CD14-positive monocyte (primary cell): ENCODE results near the gene REXO4. TPM values are rescaled to one million over a fixed set of nuclear protein-coding genes. Genes with fewer than 3 reads are reported as not detected.

Experiments
- DNase-seq, 3 donors: peaks; one replicate each; pipeline ENCODE4 v3.0.0-alpha.2; 2011 to 2022
- H2AFZ ChIP-seq: 2 replicates; pipeline ENCODE4 v1.6.0; 2012; ENCODE audit warnings: mild to moderate bottlenecking, low read depth, low read length, inconsistent platforms; ENCODE audit not compliant: insufficient read depth, poor library complexity, severe bottlenecking
- H3K27ac ChIP-seq, 2 donors: 1 replicate in 1 of 2; 2 replicates in 1 of 2; pipeline ENCODE4 v1.5.1; 2012 to 2013; ENCODE audit warnings: low read length in 2 of 2, control low read depth in 1 of 2, inconsistent platforms in 1 of 2, low read depth in 1 of 2, mild to moderate bottlenecking in 1 of 2
- H3K27me3 ChIP-seq, 2 donors: one replicate each; pipeline versions ENCODE4 v1.6.0 to v1.6.1; 2011 to 2013; ENCODE audit warnings: low read length in 2 of 2; ENCODE audit not compliant: control insufficient read depth in 2 of 2, insufficient read depth in 2 of 2
- H3K36me3 ChIP-seq, 2 donors: replicated peaks in 1 of 2; 1 replicate in 1 of 2; 2 replicates in 1 of 2; pipeline versions ENCODE4 v1.5.1 to v1.6.1; 2012 to 2013; ENCODE audit warnings: low read length in 2 of 2, control low read depth in 1 of 2, inconsistent platforms in 1 of 2, mild to moderate bottlenecking in 1 of 2; ENCODE audit not compliant: insufficient read depth in 2 of 2, control insufficient read depth in 1 of 2
- H3K4me1 ChIP-seq, 2 donors: 1 replicate in 1 of 2; 2 replicates in 1 of 2; pipeline versions ENCODE4 v1.5.1 to v1.6.1; 2012 to 2013; ENCODE audit warnings: low read length in 2 of 2, control low read depth in 1 of 2, inconsistent platforms in 1 of 2, mild to moderate bottlenecking in 1 of 2, moderate library complexity in 1 of 2; ENCODE audit not compliant: insufficient read depth in 2 of 2, control insufficient read depth in 1 of 2
- H3K4me2 ChIP-seq: replicated peaks from 2 replicates; pipeline ENCODE3; 2012; ENCODE audit warnings: low read length, moderate library complexity, mild to moderate bottlenecking; ENCODE audit not compliant: poor library complexity, severe bottlenecking; ENCODE audit errors: extremely low read depth
- H3K4me3 ChIP-seq, 3 experiments: fragments of 200-600 bp in 1 of 3; sonication (generic) in 1 of 3; replicated peaks in 1 of 3; 1 replicate in 2 of 3; 2 replicates in 1 of 3; pipeline ENCODE4 v1.5.1; 2011 to 2013; ENCODE audit warnings: low read length in 3 of 3, mild to moderate bottlenecking in 3 of 3, control low read depth in 2 of 3, low read depth in 2 of 3, inconsistent platforms in 1 of 3, moderate library complexity in 1 of 3
- H3K79me2 ChIP-seq: 2 replicates; pipeline ENCODE4 v1.6.0; 2012; ENCODE audit warnings: mild to moderate bottlenecking, control low read depth, inconsistent platforms, low read length, moderate library complexity; ENCODE audit not compliant: insufficient read depth
- H3K9ac ChIP-seq: 2 replicates; pipeline ENCODE4 v1.6.0; 2017; ENCODE audit warnings: low read length, mild to moderate bottlenecking; ENCODE audit not compliant: insufficient read depth, poor library complexity, severe bottlenecking
- H3K9me3 ChIP-seq, 2 donors: replicated peaks in 1 of 2; 1 replicate in 1 of 2; 2 replicates in 1 of 2; pipeline versions ENCODE4 v1.5.1 to v1.6.1; 2012 to 2013; ENCODE audit warnings: low read length in 2 of 2, control low read depth in 1 of 2; ENCODE audit not compliant: control insufficient read depth in 1 of 2, insufficient read depth in 1 of 2
- H4K20me1 ChIP-seq: 2 replicates; pipeline ENCODE4 v1.6.0; 2012; ENCODE audit warnings: mild to moderate bottlenecking, low read length, control low read depth, moderate library complexity; ENCODE audit not compliant: insufficient read depth
- H3K27ac Mint-ChIP-seq, 7 donors: one replicate each; pipeline ENCODE4 v1.8.0; 2020; ENCODE audit warnings: mild to moderate bottlenecking in 7 of 7, mixed read lengths in 7 of 7, moderate library complexity in 6 of 7, inconsistent platforms in 2 of 7
- H3K27me3 Mint-ChIP-seq, 3 donors: one replicate each; pipeline ENCODE4 v1.8.0; 2021 to 2022; ENCODE audit warnings: low read depth in 3 of 3, mild to moderate bottlenecking in 3 of 3, mixed read lengths in 3 of 3, moderate library complexity in 3 of 3, inconsistent platforms in 1 of 3
- H3K36me3 Mint-ChIP-seq, 2 donors: one replicate each; pipeline ENCODE4 v1.8.0; 2020; ENCODE audit warnings: mixed read lengths in 2 of 2, inconsistent platforms in 1 of 2, mild to moderate bottlenecking in 1 of 2
- H3K4me1 Mint-ChIP-seq: one replicate; pipeline ENCODE4 v1.8.0; 2020; ENCODE audit warnings: mild to moderate bottlenecking, mixed read lengths
- H3K4me3 Mint-ChIP-seq, 2 donors: one replicate each; pipeline ENCODE4 v1.8.0; 2020; ENCODE audit warnings: mild to moderate bottlenecking in 2 of 2, mixed read lengths in 2 of 2, moderate library complexity in 1 of 2
- H3K9me3 Mint-ChIP-seq, 7 donors: one replicate each; pipeline ENCODE4 v1.8.0; 2020 to 2022; ENCODE audit warnings: mixed read lengths in 7 of 7, mild to moderate bottlenecking in 6 of 7, moderate library complexity in 6 of 7, inconsistent platforms in 2 of 7
- CTCF ChIP-seq: fragments of 200-600 bp; IDR thresholded peaks from one replicate; pipeline ENCODE4 v1.8.0; 2022; ENCODE audit warnings: antibody characterized with exemption, mild to moderate bottlenecking
- WGBS: methylation state at CpG from one replicate; pipeline ENCODE4 v1.1.5; 2013; ENCODE audit warnings: missing lambda C conversion rate; ENCODE audit not compliant: insufficient coverage; 5-methylcytosine and 5-hydroxymethylcytosine counted together
- intact Hi-C, 2 donors: fragments of 100-400 bp; cut with micrococcal nuclease; formaldehyde crosslinking; loops; one replicate each; pipeline versions ENCODE4 v1.15.0 to v1.15.1; 2023
- polyA minus RNA-seq: library from RNA; depleted of rRNA, polyadenylated mRNA; stranded (reverse); fragments of >200 nt; gene quantifications from 2 replicates; pipeline ENCODE4 v1.2.3, GENCODE V29; 2012
- polyA plus RNA-seq, 3 donors: library from polyadenylated mRNA; depleted of rRNA in 1 of 3; unstranded in 2 of 3; stranded (reverse) in 1 of 3; fragments of 300-500 nt in 2 of 3; fragments of >200 nt in 1 of 3; fragmentation: Illumina TruSeq in 2 of 3; gene quantifications; 1 replicate in 2 of 3; 2 replicates in 1 of 3; pipeline ENCODE4 v1.2.3, GENCODE V29; 2012 to 2021
- total RNA-seq, 12 experiments: library from RNA in 1 of 12; stranded (reverse) in 1 of 12; fragments of 120-200 nt in 1 of 12; gene quantifications; one replicate each; pipeline ENCODE4 v1.2.4 and lab custom pipeline; 2013 to 2026; ENCODE audit warnings: mixed read lengths in 6 of 12, inconsistent platforms in 1 of 12

The REXO4 gene
- total RNA-seq (2013): 11.7 TPM
- polyA plus RNA-seq (10 to 100 TPM in 1 of 3 donors, 1 to 10 TPM in 2; 3.0 to 11.0 (median 4.2) TPM), polyA minus RNA-seq (3.6 and 7.0 TPM in 2 replicates), total RNA-seq (lab: John Stamatoyannopoulos, UW) (2.1 to 11.7 (median 8.2) reads per million in 11 experiments)

- Mint-ChIP-seq H3K4me1 (peaks cover 34% of the 10 kb centered on the region), H3K27ac (peak within 1 kb of the TSS; percentile 73 to 93 (median 86)), H3K27me3 (peaks cover 0 to 4% (median 1%) of the 10 kb centered on the region in 3 donors), H3K4me3 (peak within 1 kb of the TSS; percentile 92 to 96), H3K36me3 (peaks cover 24 to 31% of the 10 kb centered on the region in 2 donors), H3K9me3 (peaks cover 0 to 8% (median 0%) of the 10 kb centered on the region in 7 donors)
- no peaks in the 10 kb centered on the region for H3K9me3 ChIP-seq
- intact Hi-C loops: loop anchor here (5.0 kb wide), 2 partner anchors 60 to 80 kb away; partner anchors contain the start of genes SLC2A6 (in 1 of the 2) and SURF6 (in 1 of the 2)
- H3K36me3 ChIP-seq: peaks cover 19 to 32% of the 10 kb centered on the region in 2 donors
- DNase-seq: peak; percentile 75 to 78 (median 77)
- no peaks in the 10 kb centered on the region for H3K27me3 ChIP-seq
- peaks cover 21 to 26% of the 10 kb centered on the region in 2 donors for H3K4me1 ChIP-seq
- peak within 1 kb of the TSS; percentile 84 for H3K9ac ChIP-seq
- H4K20me1 ChIP-seq: peaks cover 27% of the 10 kb centered on the region
- TF ChIP-seq CTCF: no peak
- under 1% methylated on average over 72 of the region's 75 CpGs for WGBS
- H3K79me2 ChIP-seq: peaks cover 38% of the 10 kb centered on the region
- H3K4me2 ChIP-seq: peak within 1 kb of the TSS; percentile 91
- H2AFZ ChIP-seq: peak within 1 kb of the TSS; percentile 96
- peak within 1 kb of the TSS; percentile 75 to 82 for H3K27ac ChIP-seq
- peak within 1 kb of the TSS; percentile 58 to 94 (median 83) for H3K4me3 ChIP-seq
Measured at GRCh38 chr9:133417541-133418461, at the start of gene REXO4. TSS of gene REXO4 (minus strand) at chr9:133418010. CDS start at chr9:133417844, 166 bp downstream.

GRCh38 chr9:133467101-133467500, 49.3 kb upstream of the REXO4 start:
- Histone ChIP-seq H3K9me3 (no peaks in the 10 kb centered on the region), H3K4me2 (no peak overlapping the region), H3K4me1 (peaks cover 20 to 29% of the 10 kb centered on the region in 2 donors), H3K9ac (no peak overlapping the region), H2AFZ (no peak overlapping the region), H3K27me3 (no peaks in the 10 kb centered on the region), H3K4me3 (no peak overlapping the region), H3K27ac (no peak overlapping the region), H4K20me1 (peaks cover 50% of the 10 kb centered on the region), H3K36me3 (peaks cover 8 to 9% of the 10 kb centered on the region in 2 donors), H3K79me2 (no peaks in the 10 kb centered on the region)
- DNase-seq: no peak
- Mint-ChIP-seq H3K4me3 (no peak overlapping the region), H3K9me3 (no peaks in the 10 kb centered on the region), H3K36me3 (peaks cover 7 to 10% of the 10 kb centered on the region in 2 donors), H3K4me1 (peaks cover 22% of the 10 kb centered on the region), H3K27ac (no peak overlapping the region), H3K27me3 (peaks cover 7 to 8% (median 7%) of the 10 kb centered on the region in 3 donors)
- intact Hi-C loops: no loop called here
- 98% methylated on average over 10 of the region's 10 CpGs for WGBS
- no peak for TF ChIP-seq CTCF
